CD4-positive, CD25-positive, alpha-beta regulatory T cell (primary cell): ENCODE results near the gene CHCHD3. TPM values are rescaled to one million over a fixed set of nuclear protein-coding genes. Genes with fewer than 3 reads are reported as not detected.

Source experiments
- ATAC-seq, 2 donors: fragments of 150-1000 bp; cut with Tn5 transposase; one replicate each; pipeline ENCODE4 v1.10.0; 2021; ENCODE audit warnings: low read depth in 2 of 2, moderate number of reproducible peaks in 2 of 2, moderate library complexity in 1 of 2
- DNase-seq, 3 donors: peaks; one replicate each; pipeline versions ENCODE4 v3.0.0 to v3.0.0-alpha.2; 2012 to 2022; ENCODE audit warnings: mixed read lengths in 1 of 3
- H3K27ac ChIP-seq: one replicate; pipeline ENCODE4 v1.7.0; 2013; ENCODE audit warnings: mild to moderate bottlenecking, low read length; ENCODE audit not compliant: insufficient read depth, poor library complexity, severe bottlenecking
- H3K27me3 ChIP-seq: one replicate; pipeline ENCODE4 v1.7.0; 2013; ENCODE audit warnings: low read length; ENCODE audit not compliant: control insufficient read depth, insufficient read depth
- H3K36me3 ChIP-seq: one replicate; pipeline ENCODE4 v1.7.0; 2013; ENCODE audit warnings: mild to moderate bottlenecking, low read length, moderate library complexity; ENCODE audit not compliant: control insufficient read depth, insufficient read depth
- H3K4me1 ChIP-seq: 2 replicates; pipeline ENCODE4 v1.7.0; 2013; ENCODE audit warnings: mild to moderate bottlenecking, low read length; ENCODE audit not compliant: insufficient read depth, control insufficient read depth, poor library complexity, severe bottlenecking
- H3K4me3 ChIP-seq: one replicate; pipeline ENCODE4 v1.7.0; 2013; ENCODE audit warnings: low read depth, mild to moderate bottlenecking, low read length, moderate library complexity
- H3K9me3 ChIP-seq, 2 experiments: 1 replicate in 1 of 2; 2 replicates in 1 of 2; pipeline ENCODE4 v1.7.0; 2013; ENCODE audit warnings: low read length in 2 of 2, mild to moderate bottlenecking in 1 of 2, moderate library complexity in 1 of 2; ENCODE audit not compliant: control insufficient read depth in 2 of 2
- H3K27ac Mint-ChIP-seq, 3 donors: one replicate each; pipeline ENCODE4 v1.8.0; 2020 to 2022; ENCODE audit warnings: mild to moderate bottlenecking in 3 of 3, mixed read lengths in 3 of 3, moderate library complexity in 2 of 3
- H3K27me3 Mint-ChIP-seq: one replicate; pipeline ENCODE4 v1.8.0; 2022; ENCODE audit warnings: mild to moderate bottlenecking, mixed read lengths
- H3K36me3 Mint-ChIP-seq: one replicate; pipeline ENCODE4 v1.8.0; 2020; ENCODE audit warnings: mixed read lengths
- H3K4me1 Mint-ChIP-seq, 4 donors: one replicate each; pipeline ENCODE4 v1.8.0; 2020 to 2022; ENCODE audit warnings: mixed read lengths in 4 of 4, mild to moderate bottlenecking in 1 of 4
- H3K4me3 Mint-ChIP-seq, 4 donors: one replicate each; pipeline ENCODE4 v1.8.0; 2020 to 2022; ENCODE audit warnings: mild to moderate bottlenecking in 4 of 4, mixed read lengths in 4 of 4, moderate library complexity in 3 of 4
- H3K9me3 Mint-ChIP-seq, 7 donors: one replicate each; pipeline ENCODE4 v1.8.0; 2020 to 2022; ENCODE audit warnings: mixed read lengths in 7 of 7, mild to moderate bottlenecking in 3 of 7, moderate library complexity in 2 of 7
- polyA plus RNA-seq, 4 donors: library from polyadenylated mRNA; unstranded; fragments of 300-500 nt; fragmentation: Illumina TruSeq; gene quantifications; one replicate each; pipeline ENCODE4 v1.2.3, GENCODE V29; 2021
- total RNA-seq: library from RNA; stranded (reverse); gene quantifications from one replicate; pipeline ENCODE4 v1.2.3, GENCODE V29; 2022

CHCHD3 gene
- total and polyA plus RNA-seq, 5 donors from 2014 or later = 31.5 to 63.2 (median 43.3) TPM

DNA sequence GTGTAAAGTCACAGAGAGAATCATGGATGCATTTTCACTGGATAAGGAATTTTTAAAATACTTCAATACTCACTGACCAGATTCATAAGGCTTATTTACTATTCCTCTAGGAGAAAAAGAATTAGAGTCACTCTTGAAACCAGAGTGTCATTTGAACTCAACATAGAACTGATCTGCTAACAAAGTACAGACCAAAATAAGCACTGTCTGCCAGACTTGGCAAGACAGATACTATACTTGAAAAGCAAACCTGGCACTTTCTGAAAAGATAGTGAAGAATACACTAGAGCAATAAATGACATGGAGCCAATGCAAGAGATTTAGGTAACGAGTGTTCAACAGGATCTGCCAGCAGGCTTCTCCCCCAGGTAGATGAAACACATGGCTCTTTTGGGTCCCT lies 215.3 kb downstream of the CHCHD3 start:
- Histone ChIP-seq H3K27me3 (no peaks in the 10 kb centered on the region), H3K9me3 (no peaks in the 10 kb centered on the region), H3K27ac (no peak overlapping the region), H3K4me1 (no peaks in the 10 kb centered on the region), H3K4me3 (no peak overlapping the region), H3K36me3 (peaks cover 2% of the 10 kb centered on the region)
- H3K4me3 Mint-ChIP-seq = no peak overlapping the region
- no peak for DNase-seq
- H3K4me1 Mint-ChIP-seq = peaks cover 0 to 17% (median 8%) of the 10 kb centered on the region in 4 donors
- H3K27ac Mint-ChIP-seq = peak overlapping the region in 1 of 3 donors; percentile 52
- no peaks in the 10 kb centered on the region for H3K27me3 Mint-ChIP-seq
- no peak for ATAC-seq
- peaks cover 0 to 8% (median 2%) of the 10 kb centered on the region in 7 donors for H3K9me3 Mint-ChIP-seq
- peaks cover 48% of the 10 kb centered on the region for H3K36me3 Mint-ChIP-seq

DNA sequence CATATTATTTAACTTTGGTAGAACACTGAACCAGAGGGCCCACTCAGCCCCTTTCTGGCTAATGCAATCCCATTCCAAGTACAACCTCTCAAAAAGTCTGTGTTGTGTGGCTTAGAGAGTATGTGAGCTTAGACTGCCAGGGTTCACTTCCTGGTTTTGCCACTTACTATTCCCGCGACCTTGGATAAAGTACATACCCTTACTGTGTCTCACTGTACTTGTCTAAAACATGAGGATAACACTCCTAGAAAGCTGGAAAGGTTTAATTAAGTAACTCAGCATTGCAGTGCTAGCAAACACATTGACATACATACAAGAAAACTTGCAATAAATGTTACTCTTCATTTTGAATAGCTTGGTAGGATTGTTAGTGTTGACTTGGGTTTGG lies 215.8 kb downstream of the CHCHD3 start:
- Mint-ChIP-seq H3K4me3 (no peak overlapping the region), H3K9me3 (peaks cover 0 to 8% (median 2%) of the 10 kb centered on the region in 7 donors), H3K4me1 (peaks cover 0 to 17% (median 8%) of the 10 kb centered on the region in 4 donors), H3K36me3 (peaks cover 47% of the 10 kb centered on the region), H3K27ac (no peak overlapping the region), H3K27me3 (no peaks in the 10 kb centered on the region)
- DNase-seq (no peak), ATAC-seq (no peak)
- Histone ChIP-seq H3K4me1 (no peaks in the 10 kb centered on the region), H3K4me3 (no peak overlapping the region), H3K36me3 (peaks cover 2% of the 10 kb centered on the region), H3K9me3 (no peaks in the 10 kb centered on the region), H3K27ac (no peak overlapping the region), H3K27me3 (no peaks in the 10 kb centered on the region)

GRCh38 chr7:132865366-132866143 lies 216.3 kb downstream of the CHCHD3 start:
- H3K27ac Mint-ChIP-seq = no peak overlapping the region
- H3K27me3 Mint-ChIP-seq = no peaks in the 10 kb centered on the region
- Histone ChIP-seq H3K4me1 (no peaks in the 10 kb centered on the region), H3K9me3 (no peaks in the 10 kb centered on the region), H3K4me3 (no peak overlapping the region), H3K27me3 (no peaks in the 10 kb centered on the region), H3K27ac (no peak overlapping the region), H3K36me3 (peaks cover 2% of the 10 kb centered on the region)
- H3K4me3 Mint-ChIP-seq = no peak overlapping the region
- peaks cover 0 to 8% (median 5%) of the 10 kb centered on the region in 7 donors for H3K9me3 Mint-ChIP-seq
- peaks cover 0 to 18% (median 8%) of the 10 kb centered on the region in 4 donors for H3K4me1 Mint-ChIP-seq
- H3K36me3 Mint-ChIP-seq = peaks cover 52% of the 10 kb centered on the region
- DNase-seq (no peak), ATAC-seq (no peak)

DNA sequence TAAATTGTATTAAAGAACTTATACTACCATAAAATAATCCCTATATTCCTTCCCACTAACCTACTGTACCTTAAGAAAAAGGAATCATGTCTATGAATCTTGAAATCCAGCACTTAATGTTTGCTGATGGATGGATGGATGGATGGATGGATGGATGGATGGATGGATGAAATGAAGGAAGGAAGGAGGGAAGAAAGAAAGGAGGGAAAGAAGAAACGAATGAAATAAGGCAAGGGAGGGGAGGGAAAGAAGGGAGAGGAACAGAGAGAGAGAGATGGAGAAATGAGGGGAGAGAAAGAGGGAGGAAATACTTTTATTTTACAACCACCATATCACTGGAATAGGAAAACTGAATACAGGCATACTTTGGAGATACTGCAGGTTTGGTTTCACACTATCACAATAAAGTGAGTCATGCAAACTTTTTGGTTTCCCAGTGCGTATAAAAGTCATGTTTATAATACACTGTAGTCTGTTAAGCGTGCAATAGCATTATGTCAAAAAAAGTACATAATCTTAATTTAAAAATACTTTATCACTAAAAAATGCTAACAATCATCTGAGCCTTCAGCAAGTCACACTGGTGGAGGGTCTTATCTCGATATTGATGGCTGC lies 219.8 kb downstream of the CHCHD3 start:
- H3K4me1 ChIP-seq = no peaks in the 10 kb centered on the region
- no peak overlapping the region for H3K4me3 Mint-ChIP-seq
- peaks cover 2% of the 10 kb centered on the region for H3K36me3 ChIP-seq
- peaks cover 46% of the 10 kb centered on the region for H3K36me3 Mint-ChIP-seq
- peaks cover 0 to 8% (median 5%) of the 10 kb centered on the region in 7 donors for H3K9me3 Mint-ChIP-seq
- H3K9me3 ChIP-seq = no peaks in the 10 kb centered on the region
- H3K27me3 Mint-ChIP-seq = no peaks in the 10 kb centered on the region
- H3K4me3 ChIP-seq = no peak overlapping the region
- peaks cover 0 to 16% (median 6%) of the 10 kb centered on the region in 4 donors for H3K4me1 Mint-ChIP-seq
- no peak overlapping the region for H3K27ac ChIP-seq
- no peak for ATAC-seq
- H3K27me3 ChIP-seq = no peaks in the 10 kb centered on the region
- no peak for DNase-seq
- peak overlapping the region in 1 of 3 donors; percentile 60 for H3K27ac Mint-ChIP-seq

- Histone ChIP-seq H3K4me3 (no peak overlapping the region), H3K9me3 (no peaks in the 10 kb centered on the region), H3K4me1 (no peaks in the 10 kb centered on the region), H3K27me3 (no peaks in the 10 kb centered on the region), H3K36me3 (peaks cover under 1% of the 10 kb centered on the region), H3K27ac (no peak overlapping the region)
- DNase-seq = no peak
- Mint-ChIP-seq H3K27ac (no peak overlapping the region), H3K9me3 (peaks cover 0 to 8% (median 5%) of the 10 kb centered on the region in 7 donors), H3K36me3 (peaks cover 40% of the 10 kb centered on the region), H3K4me3 (no peak overlapping the region), H3K4me1 (peaks cover 0 to 18% (median 4%) of the 10 kb centered on the region in 4 donors), H3K27me3 (no peaks in the 10 kb centered on the region)
- ATAC-seq = no peak
These were observed 220.5 kb downstream of the CHCHD3 start for GRCh38 chr7:132861424-132861823.

DNA sequence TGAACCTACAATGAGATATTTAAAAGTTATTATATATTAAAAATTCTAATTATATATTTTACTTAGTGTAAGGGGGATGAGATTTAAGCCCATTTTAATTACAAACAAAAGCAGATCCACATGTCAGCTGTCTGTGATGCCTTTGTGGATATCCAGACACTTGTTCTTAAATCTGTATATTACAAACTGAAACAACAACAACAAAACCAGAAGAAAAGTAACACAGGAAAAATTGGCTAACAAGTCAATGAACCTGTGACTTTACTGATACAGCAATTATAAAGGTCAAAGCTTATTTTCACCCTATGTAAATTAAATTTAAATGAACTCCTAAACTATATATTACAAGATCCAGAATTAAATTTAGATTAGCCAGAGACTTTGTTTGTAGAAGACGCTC lies 222.7 kb downstream of the CHCHD3 start:
- H3K4me3 ChIP-seq = no peak overlapping the region
- Mint-ChIP-seq H3K27ac (no peak overlapping the region), H3K4me1 (peaks cover 0 to 23% (median 0%) of the 10 kb centered on the region in 4 donors), H3K4me3 (no peak overlapping the region), H3K27me3 (no peaks in the 10 kb centered on the region), H3K36me3 (peaks cover 29% of the 10 kb centered on the region), H3K9me3 (peaks cover 0 to 8% (median 5%) of the 10 kb centered on the region in 7 donors)
- DNase-seq (no peak), ATAC-seq (no peak)
- no peaks in the 10 kb centered on the region for H3K4me1 ChIP-seq
- no peak overlapping the region for H3K27ac ChIP-seq
- no peaks in the 10 kb centered on the region for H3K36me3 ChIP-seq
- H3K27me3 ChIP-seq = no peaks in the 10 kb centered on the region
- H3K9me3 ChIP-seq = no peaks in the 10 kb centered on the region

DNA sequence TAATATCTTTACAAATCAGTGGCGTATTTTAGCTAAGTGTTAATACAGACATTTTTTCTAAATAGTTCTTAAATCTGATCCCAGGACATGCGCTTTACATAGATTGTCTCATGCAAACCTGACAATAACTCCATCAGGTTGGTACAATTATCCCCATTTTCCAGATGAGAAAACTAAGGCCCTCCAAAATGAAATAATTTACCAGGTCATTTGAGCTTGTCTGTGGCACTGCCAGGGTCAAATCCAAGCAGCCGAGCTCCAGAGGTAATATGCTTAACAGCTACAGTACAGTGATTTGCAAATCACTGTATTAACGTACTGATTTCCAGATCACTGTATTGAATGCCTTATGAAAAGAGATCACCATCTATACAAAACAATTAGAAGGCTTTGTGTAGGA lies 223.1 kb downstream of the CHCHD3 start:
- Mint-ChIP-seq H3K27me3 (no peaks in the 10 kb centered on the region), H3K9me3 (peaks cover 0 to 5% (median 3%) of the 10 kb centered on the region in 7 donors), H3K27ac (no peak overlapping the region), H3K4me3 (no peak overlapping the region), H3K36me3 (peaks cover 25% of the 10 kb centered on the region), H3K4me1 (peaks cover 0 to 19% (median 0%) of the 10 kb centered on the region in 4 donors)
- no peak for DNase-seq
- Histone ChIP-seq H3K4me3 (no peak overlapping the region), H3K27me3 (no peaks in the 10 kb centered on the region), H3K36me3 (no peaks in the 10 kb centered on the region), H3K9me3 (no peaks in the 10 kb centered on the region), H3K4me1 (no peaks in the 10 kb centered on the region), H3K27ac (no peak overlapping the region)
- no peak for ATAC-seq
